GM12864 (cell line): ENCODE measurements around the gene HECW1.

ENCODE experiments used
- DNase-seq: peaks from one replicate; pipeline ENCODE4 v3.0.0-alpha.2; 2011; ENCODE audit warnings: low read depth
- H3K4me3 ChIP-seq: 2 replicates; pipeline ENCODE4 v1.5.1; 2011; ENCODE audit warnings: mild to moderate bottlenecking, low read depth, low read length, control low read depth
- CTCF ChIP-seq: IDR thresholded peaks from 2 replicates; pipeline ENCODE4 v1.5.1; 2011; ENCODE audit warnings: low read depth, mild to moderate bottlenecking, moderate library complexity, low read length, control low read depth, inconsistent platforms; ENCODE audit errors: missing control alignments

Gene HECW1

GRCh38 chr7:43612599-43613589 is 500.4 kb downstream of the HECW1 start:
- no peak for TF ChIP-seq CTCF
- DNase-seq: no peak
- no peak overlapping the region for H3K4me3 ChIP-seq
